GDM1 (cell line): ENCODE results near the gene CDK5RAP3.
A peak's percentile ranks its signal among the peaks of the same experiment; 100 is the strongest.

Experiments
- DNase-seq: peaks from one replicate; lab custom pipeline; 2025; lab: John Stamatoyannopoulos, UW

The CDK5RAP3 gene

GRCh38 chr17:48024149-48025039 lies 53.5 kb downstream of the CDK5RAP3 start:
- no peak for DNase-seq

GRCh38 chr17:48025040-48025903 lies 54.4 kb downstream of the CDK5RAP3 start:
- peak; percentile 91 for DNase-seq

GRCh38 chr17:48025904-48026501 lies 55.1 kb downstream of the CDK5RAP3 start:
- DNase-seq, result no peak

GRCh38 chr17:48026502-48027321 lies 55.8 kb downstream of the CDK5RAP3 start:
- peak; percentile 81 for DNase-seq

- no peak for DNase-seq
These were observed 56.5 kb downstream of the CDK5RAP3 start for GRCh38 chr17:48027322-48027981.

GRCh38 chr17:48028736-48029135 lies 57.8 kb downstream of the CDK5RAP3 start:
- DNase-seq, result no peak

- no peak for DNase-seq
These were observed 59.6 kb downstream of the CDK5RAP3 start for GRCh38 chr17:48030531-48030930.
